ENCODE measurements around the gene C5orf47.
A peak's percentile ranks its signal among the peaks of the same experiment; 100 is the strongest.

DNA sequence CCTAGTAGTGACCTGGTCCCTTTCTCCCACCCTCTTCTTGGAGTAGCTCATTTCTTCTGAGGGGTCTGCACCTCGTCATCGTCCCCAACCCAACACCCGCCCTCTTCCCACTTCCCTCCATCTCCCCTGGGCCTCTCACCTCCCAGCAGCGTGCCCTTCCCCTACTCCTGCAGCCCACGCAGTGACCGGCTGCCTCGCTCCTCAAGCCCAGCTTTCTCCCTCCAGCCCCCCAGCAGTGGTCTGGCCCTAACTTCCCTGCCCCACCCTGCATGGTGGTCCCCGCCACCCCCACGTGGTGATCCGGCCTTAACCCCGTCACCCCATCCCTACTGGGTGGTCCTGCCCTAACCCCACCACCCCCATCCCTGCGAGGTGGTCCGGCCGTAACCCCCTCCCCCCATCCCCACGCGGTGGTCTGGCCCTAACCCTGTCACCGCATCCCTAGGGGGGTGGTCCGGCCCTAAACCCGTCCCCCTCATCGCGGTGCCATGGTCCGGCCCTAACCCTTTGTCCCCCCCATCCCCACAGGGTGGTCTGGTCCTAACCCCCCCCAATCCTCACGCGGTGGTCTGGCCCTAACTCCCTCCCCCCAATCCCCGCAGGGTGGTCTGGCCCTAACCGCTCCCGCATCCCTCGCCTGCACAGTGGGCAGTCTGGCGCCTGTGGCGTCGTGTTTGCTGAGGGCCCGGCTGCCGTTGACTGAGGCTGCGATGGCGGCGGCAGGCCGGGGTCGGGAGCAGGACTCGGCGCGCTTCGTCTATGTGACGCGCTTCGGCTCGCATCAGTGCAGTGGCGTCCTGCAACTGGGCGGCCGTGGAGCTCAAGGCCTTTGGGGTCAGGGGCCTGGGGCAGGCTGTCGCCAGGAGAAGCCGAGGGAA is at the start of gene C5orf47:
- TF ChIP-seq, protein P1, sequence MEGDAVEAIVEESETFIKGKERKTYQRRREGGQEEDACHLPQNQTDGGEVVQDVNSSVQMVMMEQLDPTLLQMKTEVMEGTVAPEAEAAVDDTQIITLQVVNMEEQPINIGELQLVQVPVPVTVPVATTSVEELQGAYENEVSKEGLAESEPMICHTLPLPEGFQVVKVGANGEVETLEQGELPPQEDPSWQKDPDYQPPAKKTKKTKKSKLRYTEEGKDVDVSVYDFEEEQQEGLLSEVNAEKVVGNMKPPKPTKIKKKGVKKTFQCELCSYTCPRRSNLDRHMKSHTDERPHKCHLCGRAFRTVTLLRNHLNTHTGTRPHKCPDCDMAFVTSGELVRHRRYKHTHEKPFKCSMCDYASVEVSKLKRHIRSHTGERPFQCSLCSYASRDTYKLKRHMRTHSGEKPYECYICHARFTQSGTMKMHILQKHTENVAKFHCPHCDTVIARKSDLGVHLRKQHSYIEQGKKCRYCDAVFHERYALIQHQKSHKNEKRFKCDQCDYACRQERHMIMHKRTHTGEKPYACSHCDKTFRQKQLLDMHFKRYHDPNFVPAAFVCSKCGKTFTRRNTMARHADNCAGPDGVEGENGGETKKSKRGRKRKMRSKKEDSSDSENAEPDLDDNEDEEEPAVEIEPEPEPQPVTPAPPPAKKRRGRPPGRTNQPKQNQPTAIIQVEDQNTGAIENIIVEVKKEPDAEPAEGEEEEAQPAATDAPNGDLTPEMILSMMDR (IDR thresholded peaks at IDR 0.05; ENCODE audit: control extremely low read depth in 1 of 3, insufficient read depth in 1 of 3, low read depth in 1 of 3, low read length in 3 of 3), result no peak
- TF ChIP-seq GABPA (IDR thresholded peaks at IDR 0.05; ENCODE audit: borderline replicate concordance, insufficient read depth, low read length) (no peak), JUND (IDR thresholded peaks at IDR 0.05; ENCODE audit: low read length) (0 out of 2 replicates have a peak, but pooled peaks have one; percentile 31), POLR2AphosphoS5 (IDR thresholded peaks at IDR 0.05; ENCODE audit: low read depth, low read length) (no peak), BRCA1 (IDR thresholded peaks at IDR 0.05; ENCODE audit: low read depth, low read length) (no peak), SP2 (IDR thresholded peaks at IDR 0.05; ENCODE audit: low read length) (no peak), SIX5 (IDR thresholded peaks at IDR 0.05; ENCODE audit: low read depth, low read length) (no peak)
- TF ChIP-seq, protein P2, sequence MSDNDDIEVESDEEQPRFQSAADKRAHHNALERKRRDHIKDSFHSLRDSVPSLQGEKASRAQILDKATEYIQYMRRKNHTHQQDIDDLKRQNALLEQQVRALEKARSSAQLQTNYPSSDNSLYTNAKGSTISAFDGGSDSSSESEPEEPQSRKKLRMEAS (IDR thresholded peaks at IDR 0.05), result no peak
- TF ChIP-seq, protein P3, sequence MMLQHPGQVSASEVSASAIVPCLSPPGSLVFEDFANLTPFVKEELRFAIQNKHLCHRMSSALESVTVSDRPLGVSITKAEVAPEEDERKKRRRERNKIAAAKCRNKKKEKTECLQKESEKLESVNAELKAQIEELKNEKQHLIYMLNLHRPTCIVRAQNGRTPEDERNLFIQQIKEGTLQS (IDR thresholded peaks at IDR 0.05; ENCODE audit: insufficient read depth, low read depth, low read length), result no peak

Data from H1 (cell line).